GM23338 (cell line): ENCODE data around the gene AGXT.

ENCODE experiments used
- CTCF ChIP-seq, 2 experiments: fragments of 200-600 bp in 1 of 2; sonication (generic) in 1 of 2; conservative IDR thresholded peaks; 2 replicates each; pipeline versions ENCODE4 v1.5.1 to v1.6.1; 2016 to 2017; ENCODE audit warnings: antibody characterized with exemption in 2 of 2, low read depth in 2 of 2, mild to moderate bottlenecking in 2 of 2, moderate library complexity in 1 of 2
- ETS1 ChIP-seq: IDR thresholded peaks from 2 replicates; pipeline ENCODE4 v1.6.1; 2016; ENCODE audit warnings: antibody characterized with exemption
- EZH2 ChIP-seq: fragments of 200-600 bp; sonication (generic); IDR thresholded peaks from one replicate; pipeline ENCODE4 v1.8.0; 2017; ENCODE audit warnings: antibody characterized with exemption, mild to moderate bottlenecking, low read depth; ENCODE audit not compliant: unreplicated experiment
- EZH2phosphoT487 ChIP-seq: fragments of 200-600 bp; sonication (generic); IDR thresholded peaks from one replicate; pipeline ENCODE4 v1.8.1; 2018; ENCODE audit warnings: antibody characterized with exemption; ENCODE audit not compliant: unreplicated experiment
- JUNB ChIP-seq: IDR thresholded peaks from one replicate; pipeline ENCODE4 v1.6.1; 2016; ENCODE audit warnings: antibody characterized with exemption; ENCODE audit not compliant: unreplicated experiment
- POLR2AphosphoS5 ChIP-seq: IDR thresholded peaks from 2 replicates; pipeline ENCODE4 v1.6.1; 2016; ENCODE audit warnings: antibody characterized with exemption, low read depth
- STAT1 ChIP-seq: IDR thresholded peaks from one replicate; pipeline ENCODE4 v1.6.1; 2016; ENCODE audit warnings: antibody characterized with exemption; ENCODE audit not compliant: unreplicated experiment
- ZNF331 ChIP-seq: fragments of 250-450 bp; sonication (Bioruptor Pico); IDR thresholded peaks from 2 replicates; pipeline ENCODE4 v1.5.0; 2020; ENCODE audit warnings: low read depth, mild to moderate bottlenecking, moderate library complexity

- no peak for TF ChIP-seq POLR2AphosphoS5
- no peak for TF ChIP-seq EZH2
- TF ChIP-seq CTCF (conservative IDR thresholded peaks at IDR 0.05; ENCODE audit: low read depth in 2 of 2) = no peak
- TF ChIP-seq JUNB = no peak
- TF ChIP-seq ETS1 = no peak
- TF ChIP-seq EZH2phosphoT487 = no peak
- no peak for TF ChIP-seq ZNF331 (CRISPR knock-in tag)
- no peak for TF ChIP-seq STAT1
These were observed 34.0 kb downstream of the AGXT start for GRCh38 chr2:240902615-240903041.
